HUES64 (cell line): Measurements from ENCODE around the gene ZDHHC13.

Experiments used
- H3K27ac ChIP-seq: 2 replicates; pipeline ENCODE4 v1.7.0; 2013; ENCODE audit warnings: low read depth, low read length, inconsistent platforms
- H3K27me3 ChIP-seq: 2 replicates; pipeline ENCODE4 v1.6.1; 2013; ENCODE audit warnings: mild to moderate bottlenecking, low read length; ENCODE audit not compliant: insufficient read depth
- H3K36me3 ChIP-seq: 2 replicates; pipeline ENCODE4 v1.6.1; 2013; ENCODE audit warnings: mild to moderate bottlenecking, low read length; ENCODE audit not compliant: insufficient read depth
- H3K4me1 ChIP-seq: 2 replicates; pipeline ENCODE4 v1.6.1; 2013; ENCODE audit warnings: mild to moderate bottlenecking, low read length, moderate library complexity; ENCODE audit not compliant: insufficient read depth
- H3K4me3 ChIP-seq: 2 replicates; pipeline ENCODE4 v1.5.1; 2013; ENCODE audit warnings: mild to moderate bottlenecking, low read length, moderate library complexity
- H3K9ac ChIP-seq: 2 replicates; pipeline ENCODE4 v1.6.1; 2013; ENCODE audit warnings: mild to moderate bottlenecking, low read depth, low read length
- H3K9me3 ChIP-seq: 2 replicates; pipeline ENCODE4 v1.6.1; 2013; ENCODE audit warnings: low read depth, low read length; ENCODE audit not compliant: insufficient read depth
- WGBS: fragments of 150-250, 120-280 bp; methylation state at CpG from one replicate; pipeline ENCODE4 v1.1.7; 2013; ENCODE audit warnings: missing lambda C conversion rate; 5-methylcytosine and 5-hydroxymethylcytosine counted together

The ZDHHC13 gene

GRCh38 chr11:19084661-19085315 is 32.2 kb upstream of the ZDHHC13 start:
- H3K9ac ChIP-seq = no peak overlapping the region
- no peaks in the 10 kb centered on the region for H3K4me1 ChIP-seq
- H3K4me3 ChIP-seq = no peak overlapping the region

GRCh38 chr11:19087658-19088057 is 29.3 kb upstream of the ZDHHC13 start:
- Histone ChIP-seq H3K27ac (no peak overlapping the region), H3K36me3 (no peaks in the 10 kb centered on the region), H3K27me3 (no peaks in the 10 kb centered on the region), H3K9ac (no peak overlapping the region), H3K9me3 (no peaks in the 10 kb centered on the region), H3K4me1 (no peaks in the 10 kb centered on the region), H3K4me3 (no peak overlapping the region)
- 92% methylated on average over 8 of the region's 8 CpGs for WGBS

More at GRCh38 chr11:19084661-19085315, 32.2 kb upstream of the ZDHHC13 start:
- 83% methylated on average over 4 of the region's 5 CpGs for WGBS
- Histone ChIP-seq H3K27me3 (no peaks in the 10 kb centered on the region), H3K27ac (no peak overlapping the region), H3K36me3 (no peaks in the 10 kb centered on the region), H3K9me3 (no peaks in the 10 kb centered on the region)

- 99% methylated on average over 2 of the region's 4 CpGs for WGBS
These were observed 28.2 kb upstream of the ZDHHC13 start for GRCh38 chr11:19088791-19089190.

GRCh38 chr11:19089421-19089820 is 27.5 kb upstream of the ZDHHC13 start:
- no peak overlapping the region for H3K9ac ChIP-seq
- WGBS = 94% methylated on average over 5 of the region's 5 CpGs

More at GRCh38 chr11:19088791-19089190, 28.2 kb upstream of the ZDHHC13 start:
- Histone ChIP-seq H3K36me3 (no peaks in the 10 kb centered on the region), H3K9ac (no peak overlapping the region), H3K9me3 (no peaks in the 10 kb centered on the region), H3K4me1 (no peaks in the 10 kb centered on the region), H3K27ac (no peak overlapping the region), H3K4me3 (no peak overlapping the region), H3K27me3 (no peaks in the 10 kb centered on the region)

GRCh38 chr11:19091366-19091765 is 25.6 kb upstream of the ZDHHC13 start:
- H3K36me3 ChIP-seq = no peaks in the 10 kb centered on the region
- no peak overlapping the region for H3K27ac ChIP-seq
- no peaks in the 10 kb centered on the region for H3K9me3 ChIP-seq
- no peak overlapping the region for H3K9ac ChIP-seq
- no peaks in the 10 kb centered on the region for H3K4me1 ChIP-seq
- no peaks in the 10 kb centered on the region for H3K27me3 ChIP-seq
- WGBS = no CpG with 5 or more reads among the region's 1 CpG
- no peak overlapping the region for H3K4me3 ChIP-seq

More at GRCh38 chr11:19089421-19089820, 27.5 kb upstream of the ZDHHC13 start:
- Histone ChIP-seq H3K36me3 (no peaks in the 10 kb centered on the region), H3K9me3 (no peaks in the 10 kb centered on the region), H3K27me3 (no peaks in the 10 kb centered on the region), H3K27ac (no peak overlapping the region), H3K4me1 (no peaks in the 10 kb centered on the region), H3K4me3 (no peak overlapping the region)

GRCh38 chr11:19092342-19092741 is 24.6 kb upstream of the ZDHHC13 start:
- Histone ChIP-seq H3K9me3 (no peaks in the 10 kb centered on the region), H3K27ac (no peak overlapping the region), H3K27me3 (no peaks in the 10 kb centered on the region), H3K4me1 (no peaks in the 10 kb centered on the region), H3K36me3 (no peaks in the 10 kb centered on the region), H3K9ac (no peak overlapping the region), H3K4me3 (no peak overlapping the region)
- 78% methylated on average over 3 of the region's 3 CpGs for WGBS

GRCh38 chr11:19092850-19093249 is 24.1 kb upstream of the ZDHHC13 start:
- Histone ChIP-seq H3K36me3 (no peaks in the 10 kb centered on the region), H3K27me3 (no peaks in the 10 kb centered on the region), H3K4me1 (no peaks in the 10 kb centered on the region), H3K27ac (no peak overlapping the region), H3K9me3 (no peaks in the 10 kb centered on the region), H3K4me3 (no peak overlapping the region), H3K9ac (no peak overlapping the region)
- WGBS = 89% methylated on average over 2 of the region's 2 CpGs

GRCh38 chr11:19093976-19094375 is 23.0 kb upstream of the ZDHHC13 start:
- Histone ChIP-seq H3K4me1 (no peaks in the 10 kb centered on the region), H3K9ac (no peak overlapping the region), H3K27ac (no peak overlapping the region), H3K36me3 (no peaks in the 10 kb centered on the region), H3K27me3 (no peaks in the 10 kb centered on the region), H3K4me3 (no peak overlapping the region), H3K9me3 (no peaks in the 10 kb centered on the region)
- WGBS = 71% methylated on average over 4 of the region's 4 CpGs

- Histone ChIP-seq H3K9me3 (no peaks in the 10 kb centered on the region), H3K36me3 (no peaks in the 10 kb centered on the region), H3K4me1 (no peaks in the 10 kb centered on the region), H3K27me3 (no peaks in the 10 kb centered on the region), H3K4me3 (no peak overlapping the region), H3K9ac (no peak overlapping the region), H3K27ac (no peak overlapping the region)
- 50% methylated on average over 2 of the region's 2 CpGs for WGBS
These were observed 22.1 kb upstream of the ZDHHC13 start for GRCh38 chr11:19094859-19095258.

- Histone ChIP-seq H3K27ac (no peak overlapping the region), H3K4me3 (no peak overlapping the region)
- WGBS = 90% methylated on average over 3 of the region's 3 CpGs
These were observed 17.9 kb upstream of the ZDHHC13 start for GRCh38 chr11:19099093-19099492.

GRCh38 chr11:19100885-19101284 is 16.1 kb upstream of the ZDHHC13 start:
- no peaks in the 10 kb centered on the region for H3K36me3 ChIP-seq
- no peak overlapping the region for H3K9ac ChIP-seq
- no peaks in the 10 kb centered on the region for H3K27me3 ChIP-seq
- H3K9me3 ChIP-seq = no peaks in the 10 kb centered on the region
- 91% methylated on average over 4 of the region's 4 CpGs for WGBS
- no peaks in the 10 kb centered on the region for H3K4me1 ChIP-seq
- H3K4me3 ChIP-seq = no peak overlapping the region
- no peak overlapping the region for H3K27ac ChIP-seq

More at GRCh38 chr11:19099093-19099492, 17.9 kb upstream of the ZDHHC13 start:
- Histone ChIP-seq H3K36me3 (no peaks in the 10 kb centered on the region), H3K9me3 (no peaks in the 10 kb centered on the region), H3K9ac (no peak overlapping the region), H3K4me1 (no peaks in the 10 kb centered on the region), H3K27me3 (no peaks in the 10 kb centered on the region)
